HCT116 (cell line): ENCODE data around the gene DOCK2. TPM values are rescaled to one million over a fixed set of nuclear protein-coding genes. Genes with fewer than 3 reads are reported as not detected.

Experiments used
- ATAC-seq: fragments of 200-7000 bp; cut with Tn5 transposase; 2 replicates; pipeline ENCODE4 v1.9.1; 2020; ENCODE audit warnings: mild to moderate bottlenecking, moderate library complexity
- BruUV-seq: library from RNA; stranded (reverse); fragments of 400-500 nt; replicated peaks from 2 replicates; lab custom pipeline; 2021; lab: Mats Ljungman, UMichigan
- CTCF ChIA-PET: fragments of 300-600 bp; sonication (Branson Sonifier 250); formaldehyde crosslinking; loops from one replicate; lab custom pipeline; 2021; ENCODE audit warnings: antibody characterized with exemption; lab: Charles Lee
- POLR2A ChIA-PET: fragments of 300-600, 350-600 bp; sonication (Branson Sonifier 250); formaldehyde crosslinking; loops from one replicate; lab custom pipeline; 2021; ENCODE audit warnings: antibody characterized with exemption; lab: Charles Lee
- RAD21 ChIA-PET, 2 experiments: fragments of 300-600 bp; sonication (Branson Sonifier 250); formaldehyde crosslinking; loops; one replicate each; lab custom pipeline; 2023; ENCODE audit warnings: low total read pairs in 2 of 2; ENCODE audit not compliant: uncharacterized antibody in 2 of 2, unreplicated experiment in 2 of 2, low non-redundant PET in 1 of 2; lab: Charles Lee
- DNase-seq: peaks from one replicate; pipeline ENCODE4 v3.0.0-alpha.2; 2010; ENCODE audit warnings: low read depth, low spot score
- H2AFZ ChIP-seq: fragments of 200-600 bp; shearing (Covaris generic), sonication (generic); 2 replicates; pipeline ENCODE4 v1.6.1; 2017; ENCODE audit warnings: low read depth, mixed run types, mixed read lengths, antibody characterized with exemption, low read length; ENCODE audit not compliant: poor library complexity, severe bottlenecking
- H3K27ac ChIP-seq: 2 replicates; pipeline ENCODE4 v1.5.1; 2012; ENCODE audit warnings: low read depth, low read length
- H3K27me3 ChIP-seq: fragments of 200-600 bp; sonication (generic); 2 replicates; pipeline ENCODE4 v1.6.1; 2016; ENCODE audit warnings: mixed run types, low read length, mixed read lengths; ENCODE audit not compliant: insufficient read depth
- H3K36me3 ChIP-seq, 2 experiments: fragments of 200-500 bp in 1 of 2; fragments of 200-600 bp in 1 of 2; sonication (Bioruptor generic) in 1 of 2; sonication (generic) in 1 of 2; 2 replicates each; pipeline versions ENCODE4 v1.5.1 to v1.6.1; 2014 to 2016; ENCODE audit warnings: low read length in 2 of 2, inconsistent platforms in 1 of 2, mixed read lengths in 1 of 2, mixed run types in 1 of 2; ENCODE audit not compliant: insufficient read depth in 2 of 2, control insufficient read depth in 1 of 2
- H3K4me1 ChIP-seq, 2 experiments: fragments of 200-600 bp in 1 of 2; sonication (generic) in 1 of 2; 2 replicates each; pipeline versions ENCODE4 v1.5.1 to v1.6.1; 2012 to 2017; ENCODE audit warnings: low read length in 2 of 2, inconsistent platforms in 1 of 2, mild to moderate bottlenecking in 1 of 2, mixed read lengths in 1 of 2, mixed run types in 1 of 2, moderate library complexity in 1 of 2; ENCODE audit not compliant: insufficient read depth in 2 of 2, control insufficient read depth in 1 of 2
- H3K4me2 ChIP-seq: fragments of 200-600 bp; sonication (generic); 2 replicates; pipeline ENCODE4 v1.6.1; 2017; ENCODE audit warnings: mixed run types, low read length, mixed read lengths
- H3K4me3 ChIP-seq, 2 experiments: fragments of 200-600 bp in 1 of 2; sonication (generic) in 1 of 2; replicated peaks in 1 of 2; 2 replicates each; pipeline ENCODE4 v1.5.1; 2011 to 2016; ENCODE audit warnings: low read length in 2 of 2, control low read depth in 1 of 2, low read depth in 1 of 2, mild to moderate bottlenecking in 1 of 2, mixed read lengths in 1 of 2, mixed run types in 1 of 2
- H3K79me2 ChIP-seq: fragments of 200-600 bp; sonication (generic); 2 replicates; pipeline ENCODE4 v1.6.1; 2017; ENCODE audit warnings: mild to moderate bottlenecking, mixed run types, low read length, moderate library complexity, mixed read lengths; ENCODE audit not compliant: insufficient read depth
- H3K9ac ChIP-seq: fragments of 200-600 bp; sonication (generic); 2 replicates; pipeline ENCODE4 v1.6.1; 2016; ENCODE audit warnings: low read length, mixed read lengths
- H3K9me2 ChIP-seq: fragments of 200-600 bp; sonication (generic), shearing (Covaris generic); 2 replicates; pipeline ENCODE4 v1.6.1; 2017; ENCODE audit warnings: mixed run types, mild to moderate bottlenecking, moderate library complexity; ENCODE audit not compliant: insufficient read depth
- H3K9me3 ChIP-seq, 2 experiments: fragments of 200-500 bp in 1 of 2; fragments of 200-600 bp in 1 of 2; sonication (Bioruptor generic) in 1 of 2; sonication (generic) in 1 of 2; 2 replicates each; pipeline ENCODE4 v1.6.1; 2014 to 2017; ENCODE audit warnings: low read length in 2 of 2, mixed read lengths in 2 of 2, inconsistent platforms in 1 of 2, low read depth in 1 of 2, mild to moderate bottlenecking in 1 of 2, mixed run types in 1 of 2, moderate library complexity in 1 of 2; ENCODE audit not compliant: control insufficient read depth in 1 of 2, insufficient read depth in 1 of 2
- H4K20me1 ChIP-seq: fragments of 200-600 bp; sonication (generic), shearing (Covaris generic); 2 replicates; pipeline ENCODE4 v1.6.1; 2017; ENCODE audit warnings: mixed run types, mild to moderate bottlenecking, moderate library complexity; ENCODE audit not compliant: insufficient read depth
- ATF3 ChIP-seq: IDR thresholded peaks from 2 replicates; pipeline ENCODE4 v1.6.1; 2012
- CBX3 ChIP-seq: IDR thresholded peaks from 2 replicates; pipeline ENCODE4 v1.6.1; 2012; ENCODE audit warnings: low read depth
- CTCF ChIP-seq, 3 experiments: fragments of 200-600 bp in 1 of 3; sonication (generic) in 1 of 3; IDR thresholded peaks in 2 of 3; conservative IDR thresholded peaks in 1 of 3; 2 replicates each; pipeline ENCODE4 v1.5.1; 2012 to 2017; ENCODE audit warnings: low read depth in 2 of 3, low read length in 2 of 3, antibody characterized with exemption in 1 of 3, borderline replicate concordance in 1 of 3, control low read depth in 1 of 3, mild to moderate bottlenecking in 1 of 3, mixed read lengths in 1 of 3, mixed run types in 1 of 3, moderate library complexity in 1 of 3; ENCODE audit not compliant: insufficient read depth in 1 of 3
- EGR1 ChIP-seq: IDR thresholded peaks from 2 replicates; pipeline ENCODE4 v1.6.1; 2012; ENCODE audit warnings: low read depth
- ELF1 ChIP-seq: IDR thresholded peaks from 2 replicates; pipeline ENCODE4 v1.6.1; 2012; ENCODE audit warnings: low read depth, borderline replicate concordance
- FOSL1 ChIP-seq: IDR thresholded peaks from 2 replicates; pipeline ENCODE4 v1.6.1; 2012; ENCODE audit warnings: low read depth
- POLR2AphosphoS5 ChIP-seq: IDR thresholded peaks from 2 replicates; pipeline ENCODE4 v1.6.1; 2011; ENCODE audit warnings: mild to moderate bottlenecking, low read depth, low read length, moderate library complexity
- RAD21 ChIP-seq: IDR thresholded peaks from 2 replicates; pipeline ENCODE4 v1.6.1; 2012; ENCODE audit warnings: low read depth, mild to moderate bottlenecking
- YY1 ChIP-seq: IDR thresholded peaks from 2 replicates; pipeline ENCODE4 v1.6.1; 2011; ENCODE audit warnings: low read length, low read depth, moderate library complexity, mild to moderate bottlenecking; ENCODE audit not compliant: insufficient replicate concordance; ENCODE audit errors: extremely low read depth
- ZFX ChIP-seq: fragments of 450-650 bp; IDR thresholded peaks from 2 replicates; pipeline ENCODE4 v1.6.1; 2017
- ZNF274 ChIP-seq: fragments of 200-500 bp; sonication (Bioruptor generic); IDR thresholded peaks from 2 replicates; pipeline ENCODE4 v1.6.1; 2014; ENCODE audit warnings: mild to moderate bottlenecking, low read depth, low read length, inconsistent platforms
- intact Hi-C: fragments of 100-400 bp; cut with micrococcal nuclease; formaldehyde crosslinking; loops from 2 replicates; pipeline ENCODE4 v1.10.0; 2022
- total RNA-seq: library from RNA; stranded (reverse); gene quantifications from one replicate; pipeline ENCODE4 v1.2.1, GENCODE V29; 2021; ENCODE audit not compliant: unreplicated experiment

The DOCK2 gene
- total RNA-seq, 1 experiment from 2014 or later = 0.89 TPM

DNA sequence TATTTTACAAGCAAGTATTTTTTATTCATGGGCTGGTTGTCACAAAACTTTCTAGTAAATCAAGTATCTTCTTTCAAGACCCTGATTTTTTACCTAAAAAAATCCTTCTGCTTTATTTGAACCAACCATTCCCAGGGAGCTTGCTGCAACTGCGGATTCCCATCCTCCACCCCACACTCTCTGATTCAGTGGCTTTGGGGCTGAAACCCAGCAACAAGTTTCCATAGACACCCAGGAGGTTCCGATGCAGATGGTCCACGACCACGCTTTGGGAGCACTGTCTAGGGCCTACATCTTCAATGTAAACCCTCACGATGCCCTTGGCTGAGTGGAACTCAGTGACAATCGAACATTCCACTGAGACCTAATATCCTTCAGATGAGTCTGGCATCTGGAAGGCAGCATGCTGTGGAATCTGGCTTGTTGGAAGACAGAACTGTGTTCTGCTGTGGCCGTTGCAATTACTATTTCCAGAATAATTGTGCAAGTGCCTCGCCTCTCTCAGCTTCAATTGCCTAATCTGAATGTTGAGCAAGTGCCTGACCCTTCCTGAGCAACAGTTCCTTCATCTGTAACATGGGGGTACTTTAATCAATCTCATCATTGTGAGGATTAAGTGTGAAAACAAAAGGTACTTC, 238.1 kb downstream of the DOCK2 start:
- BruUV-seq = no TSS peak
- no peaks in the 10 kb centered on the region for H3K4me1 ChIP-seq
- H3K9me2 ChIP-seq = no peaks in the 10 kb centered on the region
- peaks cover 27% of the 10 kb centered on the region for H3K27me3 ChIP-seq
- no peak overlapping the region for H2AFZ ChIP-seq
- no peak for TF ChIP-seq CBX3
- no peak for TF ChIP-seq CTCF (IDR thresholded peaks at IDR 0.05 in 2 of 3, conservative IDR thresholded peaks at IDR 0.05 in 1 of 3; ENCODE audit: borderline replicate concordance in 1 of 3, insufficient read depth in 1 of 3, low read depth in 2 of 3, low read length in 2 of 3)
- TF ChIP-seq YY1 = no peak
- TF ChIP-seq POLR2AphosphoS5 = no peak
- TF ChIP-seq ZNF274 = no peak
- no peak for TF ChIP-seq ATF3
- no peak overlapping the region for H3K4me3 ChIP-seq
- ChIA-PET CTCF (no interaction called here), POLR2A (no interaction called here), RAD21 (no interaction called here)
- no peaks in the 10 kb centered on the region for H3K9me3 ChIP-seq
- ATAC-seq (no peak), DNase-seq (no peak)
- H3K79me2 ChIP-seq = no peaks in the 10 kb centered on the region
- no peak overlapping the region for H3K4me2 ChIP-seq
- no peak overlapping the region for H3K27ac ChIP-seq
- H3K9ac ChIP-seq = no peak overlapping the region
- no peaks in the 10 kb centered on the region for H4K20me1 ChIP-seq
- H3K36me3 ChIP-seq = no peaks in the 10 kb centered on the region
- intact Hi-C loops = no loop called here

GRCh38 chr5:169875731-169876130, 238.7 kb downstream of the DOCK2 start:
- H2AFZ ChIP-seq = no peak overlapping the region
- no peaks in the 10 kb centered on the region for H4K20me1 ChIP-seq
- no peaks in the 10 kb centered on the region for H3K36me3 ChIP-seq
- H3K9me3 ChIP-seq = no peaks in the 10 kb centered on the region
- no peak overlapping the region for H3K27ac ChIP-seq
- H3K27me3 ChIP-seq = peaks cover 27% of the 10 kb centered on the region
- no peaks in the 10 kb centered on the region for H3K4me1 ChIP-seq
- H3K9ac ChIP-seq = no peak overlapping the region
- BruUV-seq = no TSS peak
- no peak overlapping the region for H3K4me3 ChIP-seq
- no peak for DNase-seq
- H3K4me2 ChIP-seq = no peak overlapping the region
- intact Hi-C loops = no loop called here
- RAD21 ChIA-PET = no interaction called here
- CTCF ChIA-PET = no interaction called here
- no peak for TF ChIP-seq RAD21
- no peak for TF ChIP-seq ZNF274
- no peak for TF ChIP-seq FOSL1
- TF ChIP-seq ZFX = no peak
- TF ChIP-seq EGR1 = no peak
- TF ChIP-seq CBX3 = no peak
- TF ChIP-seq ELF1 = no peak
- TF ChIP-seq, all 23 proteins: peak for 0
- POLR2A ChIA-PET = no interaction called here
- no peaks in the 10 kb centered on the region for H3K79me2 ChIP-seq
- ATAC-seq = no peak
- no peaks in the 10 kb centered on the region for H3K9me2 ChIP-seq
